Retinal pigment epithelial cell (primary cell): ENCODE results near the gene PDYN.

Experiments
- DNase-seq: peaks from one replicate; pipeline ENCODE4 v3.0.0-alpha.2; 2010; ENCODE audit warnings: low read depth
- H3K4me3 ChIP-seq: 2 replicates; pipeline ENCODE4 v1.5.1; 2011; ENCODE audit warnings: mild to moderate bottlenecking, low read length, control low read depth, moderate library complexity
- CTCF ChIP-seq: conservative IDR thresholded peaks from 2 replicates; pipeline ENCODE4 v1.5.1; 2011; ENCODE audit warnings: low read depth, low read length, control low read depth, inconsistent platforms

Gene PDYN

GRCh38 chr20:1941226-1941625 is 52.6 kb downstream of the PDYN start:
- no peak for TF ChIP-seq CTCF
- no peak for DNase-seq
- no peak overlapping the region for H3K4me3 ChIP-seq

GRCh38 chr20:1940581-1940980 is 53.3 kb downstream of the PDYN start:
- no peak for TF ChIP-seq CTCF
- no peak for DNase-seq
- no peak overlapping the region for H3K4me3 ChIP-seq

- no peak overlapping the region for H3K4me3 ChIP-seq
- no peak for TF ChIP-seq CTCF
- no peak for DNase-seq
Measured at GRCh38 chr20:1939270-1939595, 54.6 kb downstream of the PDYN start.

- no peak overlapping the region for H3K4me3 ChIP-seq
- TF ChIP-seq CTCF, result no peak
- no peak for DNase-seq
Measured at GRCh38 chr20:1938464-1939269, 55.2 kb downstream of the PDYN start.

- TF ChIP-seq CTCF, result no peak
- no peak overlapping the region for H3K4me3 ChIP-seq
- no peak for DNase-seq
Measured at GRCh38 chr20:1937316-1937976, 56.4 kb downstream of the PDYN start.

- no peak for DNase-seq
- no peak for TF ChIP-seq CTCF
- no peak overlapping the region for H3K4me3 ChIP-seq
Measured at GRCh38 chr20:1935696-1936366, 58.0 kb downstream of the PDYN start.
